Measurements from ENCODE around the gene ENDOU.

DNA sequence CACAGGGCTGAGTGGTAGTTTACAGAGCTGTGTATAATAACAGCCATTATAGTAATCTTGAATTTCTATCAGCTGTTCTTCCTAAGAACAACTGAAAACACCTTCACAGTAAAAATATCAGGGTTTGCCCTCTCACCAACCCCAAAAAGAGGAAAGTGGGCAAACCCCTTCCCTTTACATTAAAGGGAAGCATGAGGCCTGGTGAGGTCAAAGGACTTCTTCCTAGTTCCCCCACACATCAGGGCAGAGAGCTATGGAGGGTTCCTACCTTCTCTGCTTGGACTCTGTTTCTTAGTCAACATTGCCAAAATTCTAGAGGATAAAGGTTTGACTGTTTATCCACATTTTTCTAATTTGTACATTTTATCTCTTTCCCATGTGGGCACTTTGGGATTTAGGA, 15.0 kb downstream of the ENDOU start:
- no peak for TF ChIP-seq EZH2 (IDR thresholded peaks at IDR 0.05; ENCODE audit: borderline replicate concordance, low read depth, low read length, severe bottlenecking)
- TF ChIP-seq, protein P1, sequence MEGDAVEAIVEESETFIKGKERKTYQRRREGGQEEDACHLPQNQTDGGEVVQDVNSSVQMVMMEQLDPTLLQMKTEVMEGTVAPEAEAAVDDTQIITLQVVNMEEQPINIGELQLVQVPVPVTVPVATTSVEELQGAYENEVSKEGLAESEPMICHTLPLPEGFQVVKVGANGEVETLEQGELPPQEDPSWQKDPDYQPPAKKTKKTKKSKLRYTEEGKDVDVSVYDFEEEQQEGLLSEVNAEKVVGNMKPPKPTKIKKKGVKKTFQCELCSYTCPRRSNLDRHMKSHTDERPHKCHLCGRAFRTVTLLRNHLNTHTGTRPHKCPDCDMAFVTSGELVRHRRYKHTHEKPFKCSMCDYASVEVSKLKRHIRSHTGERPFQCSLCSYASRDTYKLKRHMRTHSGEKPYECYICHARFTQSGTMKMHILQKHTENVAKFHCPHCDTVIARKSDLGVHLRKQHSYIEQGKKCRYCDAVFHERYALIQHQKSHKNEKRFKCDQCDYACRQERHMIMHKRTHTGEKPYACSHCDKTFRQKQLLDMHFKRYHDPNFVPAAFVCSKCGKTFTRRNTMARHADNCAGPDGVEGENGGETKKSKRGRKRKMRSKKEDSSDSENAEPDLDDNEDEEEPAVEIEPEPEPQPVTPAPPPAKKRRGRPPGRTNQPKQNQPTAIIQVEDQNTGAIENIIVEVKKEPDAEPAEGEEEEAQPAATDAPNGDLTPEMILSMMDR (IDR thresholded peaks at IDR 0.05; ENCODE audit: borderline replicate concordance, extremely low read depth, low read length, poor library complexity, severe bottlenecking): no peak
